ENCODE data around the gene ZNF460. TPM values are rescaled to one million over a fixed set of nuclear protein-coding genes. Genes with fewer than 3 reads are reported as not detected.

The ZNF460 gene
- total RNA-seq = 101 TPM

DNA sequence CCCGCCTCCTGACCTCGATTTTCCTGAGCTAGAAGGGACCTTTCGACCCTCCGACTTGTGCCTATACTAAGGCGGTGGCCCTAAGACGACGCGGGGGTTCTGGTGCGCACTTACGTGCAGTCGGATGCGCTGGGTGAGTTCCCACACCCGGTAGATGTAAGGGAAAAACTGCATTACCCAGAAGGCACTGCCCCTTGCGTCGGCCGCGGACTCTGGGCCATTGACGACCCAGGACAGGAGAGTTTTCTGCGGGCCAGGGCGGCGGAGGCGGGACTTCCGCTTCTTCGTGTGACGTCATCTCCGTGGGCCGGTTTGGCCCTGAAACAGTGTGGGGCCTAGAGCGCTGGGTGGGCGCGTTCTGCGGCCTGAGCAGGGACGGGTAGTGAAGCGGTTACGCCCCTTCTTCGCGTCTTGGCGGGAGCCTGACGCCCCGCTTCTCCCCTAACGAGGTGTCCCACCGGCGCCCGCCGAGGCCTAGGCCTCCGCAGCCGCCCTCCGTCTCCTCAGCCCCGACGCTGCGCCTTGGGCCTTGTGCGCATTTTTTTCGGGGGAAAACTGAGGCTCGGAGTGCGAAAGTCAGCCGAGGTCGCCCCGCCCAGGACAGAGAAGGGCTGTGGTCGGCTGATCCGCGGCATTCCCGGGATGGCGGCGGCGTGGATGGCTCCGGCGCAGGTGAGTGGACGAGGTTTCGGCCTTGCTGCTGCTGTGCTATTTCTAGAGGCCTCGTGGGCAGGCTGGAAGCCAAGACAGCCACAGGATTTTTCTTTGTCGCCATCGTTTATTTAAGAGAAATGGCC lies at the start of gene ZNF460:
ZNF460 (plus strand) TSS at position 321 of the 797 bp plus-strand sequence; CDS start at position 643, 322 bp downstream.
- peak within 1 kb of the TSS; percentile 88 to 99 (median 97) for H3K4me3 ChIP-seq (ENCODE audit: low read length in 3 of 3)
- peak within 1 kb of the TSS; percentile 96 for H3K27ac ChIP-seq (ENCODE audit: low read depth, low read length)
- no peaks in the 10 kb centered on the region for H3K27me3 ChIP-seq (ENCODE audit: control insufficient read depth in 3 of 3, insufficient read depth in 3 of 3, low read length in 3 of 3)
- H3K36me3 ChIP-seq (ENCODE audit: control insufficient read depth in 3 of 3, insufficient read depth in 3 of 3, low read length in 3 of 3) = peaks cover 17 to 21% (median 21%) of the 10 kb centered on the region in 3 donors
- peak within 1 kb of the TSS; percentile 99 to 100 (median 100) for H3K9ac ChIP-seq (ENCODE audit: low read depth in 1 of 3, low read length in 3 of 3)
- no peaks in the 10 kb centered on the region for H3K9me3 ChIP-seq (ENCODE audit: control insufficient read depth in 3 of 3, low read length in 3 of 3)
- H3K4me1 ChIP-seq (ENCODE audit: control insufficient read depth in 3 of 3, insufficient read depth in 3 of 3, low read length in 3 of 3) = peaks cover 27 to 38% (median 35%) of the 10 kb centered on the region in 3 donors

- H3K9me3 ChIP-seq (ENCODE audit: control insufficient read depth in 3 of 3, low read length in 3 of 3) = no peaks in the 10 kb centered on the region
- H3K9ac ChIP-seq (ENCODE audit: low read depth in 1 of 3, low read length in 3 of 3) = no peak overlapping the region
- H3K27me3 ChIP-seq (ENCODE audit: control insufficient read depth in 3 of 3, insufficient read depth in 3 of 3, low read length in 3 of 3) = no peaks in the 10 kb centered on the region
- H3K27ac ChIP-seq (ENCODE audit: low read depth, low read length) = no peak overlapping the region
- H3K4me1 ChIP-seq (ENCODE audit: control insufficient read depth in 3 of 3, insufficient read depth in 3 of 3, low read length in 3 of 3) = no peaks in the 10 kb centered on the region
- H3K36me3 ChIP-seq (ENCODE audit: control insufficient read depth in 3 of 3, insufficient read depth in 3 of 3, low read length in 3 of 3) = peaks cover 0 to 7% (median 0%) of the 10 kb centered on the region in 3 donors
- no peak overlapping the region for H3K4me3 ChIP-seq (ENCODE audit: low read length in 3 of 3)
These were observed 48.6 kb upstream of the ZNF460 start for GRCh38 chr19:57231686-57232085.

- H3K27me3 ChIP-seq (ENCODE audit: control insufficient read depth in 3 of 3, insufficient read depth in 3 of 3, low read length in 3 of 3) = no peaks in the 10 kb centered on the region
- no peak overlapping the region for H3K27ac ChIP-seq (ENCODE audit: low read depth, low read length)
- H3K4me3 ChIP-seq (ENCODE audit: low read length in 3 of 3) = no peak overlapping the region
- no peak overlapping the region for H3K9ac ChIP-seq (ENCODE audit: low read depth in 1 of 3, low read length in 3 of 3)
- no peaks in the 10 kb centered on the region for H3K9me3 ChIP-seq (ENCODE audit: control insufficient read depth in 3 of 3, low read length in 3 of 3)
- H3K4me1 ChIP-seq (ENCODE audit: control insufficient read depth in 3 of 3, insufficient read depth in 3 of 3, low read length in 3 of 3) = no peaks in the 10 kb centered on the region
- peaks cover 0 to 7% (median 0%) of the 10 kb centered on the region in 3 donors for H3K36me3 ChIP-seq (ENCODE audit: control insufficient read depth in 3 of 3, insufficient read depth in 3 of 3, low read length in 3 of 3)
These were observed 47.1 kb upstream of the ZNF460 start for GRCh38 chr19:57233207-57233606.

GRCh38 chr19:57239982-57240310 lies 40.3 kb upstream of the ZNF460 start:
- Histone ChIP-seq H3K4me3 (ENCODE audit: low read length in 3 of 3) (peak overlapping the region; percentile 95 to 99 (median 98)), H3K4me1 (ENCODE audit: control insufficient read depth in 3 of 3, insufficient read depth in 3 of 3, low read length in 3 of 3) (peaks cover 15 to 22% (median 20%) of the 10 kb centered on the region in 3 donors), H3K36me3 (ENCODE audit: control insufficient read depth in 3 of 3, insufficient read depth in 3 of 3, low read length in 3 of 3) (peaks cover 9 to 15% (median 13%) of the 10 kb centered on the region in 3 donors), H3K9me3 (ENCODE audit: control insufficient read depth in 3 of 3, low read length in 3 of 3) (no peaks in the 10 kb centered on the region), H3K9ac (ENCODE audit: low read depth in 1 of 3, low read length in 3 of 3) (peak overlapping the region; percentile 98 to 99 (median 99)), H3K27ac (ENCODE audit: low read depth, low read length) (peak overlapping the region; percentile 96), H3K27me3 (ENCODE audit: control insufficient read depth in 3 of 3, insufficient read depth in 3 of 3, low read length in 3 of 3) (no peaks in the 10 kb centered on the region)

DNA sequence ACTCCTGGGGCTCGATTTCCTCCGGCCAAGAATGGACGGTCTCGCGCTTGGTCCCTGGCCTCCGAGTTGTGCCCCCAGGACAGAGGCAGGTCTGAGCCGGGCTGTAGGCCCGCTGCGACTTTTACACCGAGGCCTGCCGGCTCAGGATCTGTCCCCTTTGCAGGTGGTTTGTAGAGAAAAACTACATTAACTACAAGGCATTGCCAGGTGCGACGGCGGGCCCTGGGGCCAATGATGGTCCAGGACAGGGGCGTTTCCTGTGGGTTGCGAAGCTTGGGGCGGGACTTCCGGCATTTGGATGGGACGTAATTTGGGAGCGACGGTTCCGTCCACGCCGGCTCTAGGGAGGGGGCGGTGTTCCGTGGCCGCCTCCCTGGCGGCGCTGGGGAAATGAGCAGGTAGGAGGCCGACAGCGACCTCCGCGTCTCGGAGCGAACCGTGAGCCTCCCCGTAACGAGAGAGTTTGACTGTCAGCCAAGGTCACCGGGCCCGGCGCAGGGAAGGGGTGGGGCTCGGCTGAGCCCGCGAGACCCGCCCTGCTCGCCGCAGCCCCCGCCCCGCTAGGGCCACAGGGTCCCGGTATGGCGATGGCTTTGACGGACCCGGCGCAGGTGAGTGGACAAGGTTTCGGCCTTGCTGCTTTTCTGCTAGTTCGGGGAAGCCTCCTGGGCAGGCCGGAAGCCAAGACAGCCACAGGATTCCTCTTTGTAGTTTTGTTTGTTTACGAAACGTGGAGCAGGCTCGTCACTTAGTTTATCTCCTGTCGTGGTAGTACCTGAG lies 39.8 kb upstream of the ZNF460 start, which contains the start of gene ZNF805:
ZNF805 (plus strand) TSS at position 322 of the 780 bp plus-strand sequence; CDS start at position 582, 260 bp downstream.
- H3K4me3 ChIP-seq (ENCODE audit: low read length in 3 of 3) = peak within 1 kb of the TSS; percentile 95 to 99 (median 98)
- H3K36me3 ChIP-seq (ENCODE audit: control insufficient read depth in 3 of 3, insufficient read depth in 3 of 3, low read length in 3 of 3) = peaks cover 12 to 19% (median 16%) of the 10 kb centered on the region in 3 donors
- H3K4me1 ChIP-seq (ENCODE audit: control insufficient read depth in 3 of 3, insufficient read depth in 3 of 3, low read length in 3 of 3) = peaks cover 15 to 22% (median 20%) of the 10 kb centered on the region in 3 donors
- no peaks in the 10 kb centered on the region for H3K27me3 ChIP-seq (ENCODE audit: control insufficient read depth in 3 of 3, insufficient read depth in 3 of 3, low read length in 3 of 3)
- peak within 1 kb of the TSS; percentile 98 to 99 (median 99) for H3K9ac ChIP-seq (ENCODE audit: low read depth in 1 of 3, low read length in 3 of 3)
- H3K9me3 ChIP-seq (ENCODE audit: control insufficient read depth in 3 of 3, low read length in 3 of 3) = no peaks in the 10 kb centered on the region
- peak within 1 kb of the TSS; percentile 96 for H3K27ac ChIP-seq (ENCODE audit: low read depth, low read length)

GRCh38 chr19:57241176-57241575 lies 39.1 kb upstream of the ZNF460 start:
- peaks cover 15 to 22% (median 20%) of the 10 kb centered on the region in 3 donors for H3K4me1 ChIP-seq (ENCODE audit: control insufficient read depth in 3 of 3, insufficient read depth in 3 of 3, low read length in 3 of 3)
- peak overlapping the region; percentile 98 to 99 (median 99) for H3K9ac ChIP-seq (ENCODE audit: low read depth in 1 of 3, low read length in 3 of 3)
- H3K27ac ChIP-seq (ENCODE audit: low read depth, low read length) = peak overlapping the region; percentile 96
- H3K27me3 ChIP-seq (ENCODE audit: control insufficient read depth in 3 of 3, insufficient read depth in 3 of 3, low read length in 3 of 3) = no peaks in the 10 kb centered on the region
- peaks cover 15 to 22% (median 22%) of the 10 kb centered on the region in 3 donors for H3K36me3 ChIP-seq (ENCODE audit: control insufficient read depth in 3 of 3, insufficient read depth in 3 of 3, low read length in 3 of 3)
- peak overlapping the region; percentile 95 to 99 (median 98) for H3K4me3 ChIP-seq (ENCODE audit: low read length in 3 of 3)
- H3K9me3 ChIP-seq (ENCODE audit: control insufficient read depth in 3 of 3, low read length in 3 of 3) = no peaks in the 10 kb centered on the region

DNA sequence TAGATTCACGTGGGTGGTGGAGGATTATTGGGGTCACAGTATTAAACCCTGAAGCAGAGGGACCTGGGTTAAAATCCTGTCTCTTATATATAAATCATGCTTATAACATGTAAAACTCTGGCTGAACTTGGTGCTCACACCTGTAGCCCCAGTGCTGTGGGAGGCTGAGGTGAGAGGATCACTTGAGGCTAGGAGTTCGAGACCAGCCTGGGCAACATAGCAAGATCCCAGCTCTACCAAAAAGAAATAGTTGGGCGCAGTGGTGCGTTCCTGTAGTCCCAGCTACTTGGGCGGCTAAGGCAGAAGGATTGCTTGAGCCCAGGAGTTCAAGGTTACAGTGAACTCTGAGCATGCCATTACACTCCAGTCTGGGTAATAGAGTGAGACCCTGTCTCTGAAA lies 37.5 kb upstream of the ZNF460 start:
- no peaks in the 10 kb centered on the region for H3K9me3 ChIP-seq (ENCODE audit: control insufficient read depth in 3 of 3, low read length in 3 of 3)
- no peak overlapping the region for H3K27ac ChIP-seq (ENCODE audit: low read depth, low read length)
- peaks cover 27 to 32% (median 30%) of the 10 kb centered on the region in 3 donors for H3K36me3 ChIP-seq (ENCODE audit: control insufficient read depth in 3 of 3, insufficient read depth in 3 of 3, low read length in 3 of 3)
- H3K4me3 ChIP-seq (ENCODE audit: low read length in 3 of 3) = no peak overlapping the region
- H3K27me3 ChIP-seq (ENCODE audit: control insufficient read depth in 3 of 3, insufficient read depth in 3 of 3, low read length in 3 of 3) = no peaks in the 10 kb centered on the region
- H3K4me1 ChIP-seq (ENCODE audit: control insufficient read depth in 3 of 3, insufficient read depth in 3 of 3, low read length in 3 of 3) = peaks cover 15 to 22% (median 20%) of the 10 kb centered on the region in 3 donors
- no peak overlapping the region for H3K9ac ChIP-seq (ENCODE audit: low read depth in 1 of 3, low read length in 3 of 3)

DNA sequence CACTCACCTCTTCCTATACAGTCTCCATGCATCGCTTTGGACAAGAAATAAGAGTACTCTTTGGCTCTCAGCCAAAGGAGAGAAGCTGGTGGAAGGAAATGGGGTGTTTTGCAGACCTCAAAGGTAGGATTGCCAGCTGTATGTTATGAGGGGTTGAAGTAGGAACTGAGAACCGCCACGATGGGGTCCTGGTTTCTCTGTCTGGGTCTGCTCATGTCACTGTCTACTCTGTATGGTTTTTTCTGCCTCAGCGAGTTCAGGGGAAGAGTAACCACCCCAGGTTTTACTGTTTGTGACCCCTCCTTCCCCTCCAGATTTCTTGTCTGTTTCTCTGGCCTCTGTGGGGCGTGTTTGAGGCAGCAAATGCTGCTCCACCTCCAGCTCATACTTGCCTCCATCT lies 35.8 kb upstream of the ZNF460 start:
- Histone ChIP-seq H3K27ac (ENCODE audit: low read depth, low read length) (no peak overlapping the region), H3K27me3 (ENCODE audit: control insufficient read depth in 3 of 3, insufficient read depth in 3 of 3, low read length in 3 of 3) (no peaks in the 10 kb centered on the region), H3K36me3 (ENCODE audit: control insufficient read depth in 3 of 3, insufficient read depth in 3 of 3, low read length in 3 of 3) (peaks cover 40 to 43% (median 43%) of the 10 kb centered on the region in 3 donors), H3K4me1 (ENCODE audit: control insufficient read depth in 3 of 3, insufficient read depth in 3 of 3, low read length in 3 of 3) (peaks cover 15 to 22% (median 20%) of the 10 kb centered on the region in 3 donors), H3K9ac (ENCODE audit: low read depth in 1 of 3, low read length in 3 of 3) (no peak overlapping the region), H3K9me3 (ENCODE audit: control insufficient read depth in 3 of 3, low read length in 3 of 3) (no peaks in the 10 kb centered on the region), H3K4me3 (ENCODE audit: low read length in 3 of 3) (no peak overlapping the region)

- Histone ChIP-seq H3K9me3 (ENCODE audit: control insufficient read depth in 3 of 3, low read length in 3 of 3) (no peaks in the 10 kb centered on the region), H3K4me1 (ENCODE audit: control insufficient read depth in 3 of 3, insufficient read depth in 3 of 3, low read length in 3 of 3) (peaks cover 15 to 21% (median 19%) of the 10 kb centered on the region in 3 donors), H3K36me3 (ENCODE audit: control insufficient read depth in 3 of 3, insufficient read depth in 3 of 3, low read length in 3 of 3) (peaks cover 43 to 45% (median 43%) of the 10 kb centered on the region in 3 donors)
These were observed 35.2 kb upstream of the ZNF460 start for GRCh38 chr19:57245066-57245465.

More at GRCh38 chr19:57245066-57245465, 35.2 kb upstream of the ZNF460 start:
- Histone ChIP-seq H3K27me3 (ENCODE audit: control insufficient read depth in 3 of 3, insufficient read depth in 3 of 3, low read length in 3 of 3) (no peaks in the 10 kb centered on the region), H3K9ac (ENCODE audit: low read depth in 1 of 3, low read length in 3 of 3) (no peak overlapping the region), H3K4me3 (ENCODE audit: low read length in 3 of 3) (no peak overlapping the region), H3K27ac (ENCODE audit: low read depth, low read length) (no peak overlapping the region)

All from skeletal muscle tissue (tissue), 4 donors.